ENCODE measurements around the gene FNDC10.
A peak's percentile ranks its signal among the peaks of the same experiment; 100 is the strongest.

FNDC10 gene

GRCh38 chr1:1574721-1575537, 25.0 kb downstream of the FNDC10 start, which contains the start of gene SSU72:
Gene SSU72, minus strand, starts transcription at chr1:1574863. Its CDS starts 306 bp downstream, at chr1:1574557.
- no peaks in the 10 kb centered on the region for H3F3A ChIP-seq (ENCODE audit: insufficient read depth)
- peaks cover 44% of the 10 kb centered on the region for H3K79me2 ChIP-seq (ENCODE audit: insufficient read depth, low read length)
- peak within 1 kb of the TSS; percentile 93 for H3K4me2 ChIP-seq (ENCODE audit: low read depth, low read length, poor library complexity, severe bottlenecking)
- H3K9me2 ChIP-seq (replicated peaks; ENCODE audit: insufficient read depth, low read length) = no peaks in the 10 kb centered on the region
- H3K4me3 ChIP-seq (ENCODE audit: insufficient read depth, low read length, poor library complexity, severe bottlenecking) = peak within 1 kb of the TSS; percentile 95
- H2AFZ ChIP-seq (ENCODE audit: low read depth, low read length, severe bottlenecking) = peak within 1 kb of the TSS; percentile 90
- no peaks in the 10 kb centered on the region for H3K36me3 ChIP-seq (ENCODE audit: low read length)
- H3K9me3 ChIP-seq (ENCODE audit: insufficient read depth, low read length) = no peaks in the 10 kb centered on the region
- peak within 1 kb of the TSS; percentile 61 for H3K27ac ChIP-seq (ENCODE audit: low read depth, low read length)
- H3K9ac ChIP-seq (ENCODE audit: low read length) = peak within 1 kb of the TSS; percentile 100
- H3K27me3 ChIP-seq (ENCODE audit: low read length) = no peaks in the 10 kb centered on the region
- TF ChIP-seq EZH2phosphoT487 (conservative IDR thresholded peaks at IDR 0.05; ENCODE audit: low read length) (no peak), CTCF (IDR thresholded peaks at IDR 0.05; ENCODE audit: insufficient read depth, low read length, poor library complexity, severe bottlenecking) (no peak)
- H4K20me1 ChIP-seq (ENCODE audit: low read depth, low read length) = peaks cover 10% of the 10 kb centered on the region

GRCh38 chr1:1573843-1574720, 25.9 kb downstream of the FNDC10 start:
- H3K27me3 ChIP-seq (ENCODE audit: low read length) = no peaks in the 10 kb centered on the region
- no peaks in the 10 kb centered on the region for H3K9me2 ChIP-seq (replicated peaks; ENCODE audit: insufficient read depth, low read length)
- H3F3A ChIP-seq (ENCODE audit: insufficient read depth) = no peaks in the 10 kb centered on the region
- H3K9me3 ChIP-seq (ENCODE audit: insufficient read depth, low read length) = no peaks in the 10 kb centered on the region
- H3K36me3 ChIP-seq (ENCODE audit: low read length) = no peaks in the 10 kb centered on the region
- H4K20me1 ChIP-seq (ENCODE audit: low read depth, low read length) = peaks cover 16% of the 10 kb centered on the region
- peak overlapping the region; percentile 95 for H3K4me3 ChIP-seq (ENCODE audit: insufficient read depth, low read length, poor library complexity, severe bottlenecking)
- H2AFZ ChIP-seq (ENCODE audit: low read depth, low read length, severe bottlenecking) = peak overlapping the region; percentile 68
- H3K79me2 ChIP-seq (ENCODE audit: insufficient read depth, low read length) = peaks cover 52% of the 10 kb centered on the region
- peak overlapping the region; percentile 100 for H3K9ac ChIP-seq (ENCODE audit: low read length)
- no peak for TF ChIP-seq EZH2phosphoT487 (conservative IDR thresholded peaks at IDR 0.05; ENCODE audit: low read length)
- H3K27ac ChIP-seq (ENCODE audit: low read depth, low read length) = peak overlapping the region; percentile 61
- H3K4me2 ChIP-seq (ENCODE audit: low read depth, low read length, poor library complexity, severe bottlenecking) = peak overlapping the region; percentile 93

- no peaks in the 10 kb centered on the region for H3K27me3 ChIP-seq (ENCODE audit: low read length)
- peaks cover 98% of the 10 kb centered on the region for H3K79me2 ChIP-seq (ENCODE audit: insufficient read depth, low read length)
- no peak overlapping the region for H3K4me2 ChIP-seq (ENCODE audit: low read depth, low read length, poor library complexity, severe bottlenecking)
- H3K9me2 ChIP-seq (replicated peaks; ENCODE audit: insufficient read depth, low read length) = no peaks in the 10 kb centered on the region
- H3F3A ChIP-seq (ENCODE audit: insufficient read depth) = no peaks in the 10 kb centered on the region
- no peaks in the 10 kb centered on the region; the same call in 1 of the 2 replicates for H3K36me3 ChIP-seq (ENCODE audit: low read length)
- H3K4me3 ChIP-seq (ENCODE audit: insufficient read depth, low read length, poor library complexity, severe bottlenecking) = no peak overlapping the region
- no peak overlapping the region for H3K27ac ChIP-seq (ENCODE audit: low read depth, low read length)
- H2AFZ ChIP-seq (ENCODE audit: low read depth, low read length, severe bottlenecking) = no peak overlapping the region
- TF ChIP-seq CTCF (IDR thresholded peaks at IDR 0.05; ENCODE audit: insufficient read depth, low read length, poor library complexity, severe bottlenecking) (no peak), EZH2phosphoT487 (conservative IDR thresholded peaks at IDR 0.05; ENCODE audit: low read length) (no peak)
- H4K20me1 ChIP-seq (ENCODE audit: low read depth, low read length) = peaks cover 29% of the 10 kb centered on the region
- H3K9me3 ChIP-seq (ENCODE audit: insufficient read depth, low read length) = no peaks in the 10 kb centered on the region
- H3K9ac ChIP-seq (ENCODE audit: low read length) = no peak overlapping the region
Observed at GRCh38 chr1:1569341-1569740, 30.6 kb downstream of the FNDC10 start.
